WI38 (cell line): ENCODE results near the gene MALAT1.

ENCODE experiments used
- H3K4me3 ChIP-seq: 2 replicates; pipeline ENCODE4 v1.5.1; 2011; ENCODE audit warnings: low read depth, mild to moderate bottlenecking, control low read depth, low read length
- CTCF ChIP-seq: IDR thresholded peaks from 2 replicates; pipeline ENCODE4 v1.5.1; 2012; ENCODE audit warnings: low read depth, mild to moderate bottlenecking, control low read depth, low read length

MALAT1 gene

GRCh38 chr11:65524741-65525545, 26.1 kb downstream of the MALAT1 start, which contains the start of gene SCYL1:
Gene SCYL1 (plus strand): TSS chr11:65525083. CDS start chr11:65525154, 71 bp downstream.
- peak within 1 kb of the TSS; percentile 91 for H3K4me3 ChIP-seq
- TF ChIP-seq CTCF: no peak

GRCh38 chr11:65525546-65526480, 27.0 kb downstream of the MALAT1 start:
- peak overlapping the region; percentile 91 for H3K4me3 ChIP-seq
- no peak for TF ChIP-seq CTCF

- no peak overlapping the region for H3K4me3 ChIP-seq
- no peak for TF ChIP-seq CTCF
Observed at GRCh38 chr11:65526744-65527143, 27.9 kb downstream of the MALAT1 start.

GRCh38 chr11:65528819-65529350, 30.0 kb downstream of the MALAT1 start:
- no peak overlapping the region for H3K4me3 ChIP-seq
- no peak for TF ChIP-seq CTCF

- H3K4me3 ChIP-seq: no peak overlapping the region
- TF ChIP-seq CTCF: no peak
Observed at GRCh38 chr11:65529475-65530156, 30.8 kb downstream of the MALAT1 start.

GRCh38 chr11:65530157-65530496, 31.3 kb downstream of the MALAT1 start:
- H3K4me3 ChIP-seq: no peak overlapping the region
- TF ChIP-seq CTCF: no peak
